ENCODE measurements around the gene LIPG.
A peak's percentile ranks its signal among the peaks of the same experiment; 100 is the strongest.
"Not testable (repeated sequence)": the region's sequence is repeated elsewhere in the genome, so short reads cannot be mapped to it uniquely, and the experiment has no call there.

Gene LIPG

GRCh38 chr18:49561289-49562193 lies at the start of gene LIPG:
LIPG (plus strand) TSS chr18:49562057; CDS start chr18:49562309, 252 bp downstream.
- DNase-seq (ENCODE audit: low read depth in 2 of 2), result peak in 1 of 2 donors; percentile 15

- DNase-seq (ENCODE audit: low read depth in 2 of 2), result not testable (repeated sequence)
These were observed 49.0 kb upstream of the LIPG start for GRCh38 chr18:49512876-49513275.

GRCh38 chr18:49514577-49514976 lies 47.3 kb upstream of the LIPG start:
- no peak for DNase-seq (ENCODE audit: low read depth in 2 of 2)

- not testable (repeated sequence) for DNase-seq (ENCODE audit: low read depth in 2 of 2)
These were observed 46.9 kb upstream of the LIPG start for GRCh38 chr18:49515003-49515402.

GRCh38 chr18:49515516-49515915 lies 46.3 kb upstream of the LIPG start:
- no peak for DNase-seq (ENCODE audit: low read depth in 2 of 2)

- no peak for DNase-seq (ENCODE audit: low read depth in 2 of 2)
These were observed 44.4 kb upstream of the LIPG start for GRCh38 chr18:49517483-49517882.

GRCh38 chr18:49519101-49519971 lies 42.5 kb upstream of the LIPG start:
- no peak for DNase-seq (ENCODE audit: low read depth in 2 of 2)

GRCh38 chr18:49520661-49521145 lies 41.2 kb upstream of the LIPG start:
- no peak for DNase-seq (ENCODE audit: low read depth in 2 of 2)

- DNase-seq (ENCODE audit: low read depth in 2 of 2), result no peak
These were observed 40.5 kb upstream of the LIPG start for GRCh38 chr18:49521216-49521835.

- not testable (repeated sequence) for DNase-seq (ENCODE audit: low read depth in 2 of 2)
These were observed 38.2 kb upstream of the LIPG start for GRCh38 chr18:49523580-49524093.

- no peak for DNase-seq (ENCODE audit: low read depth in 2 of 2)
These were observed 37.5 kb upstream of the LIPG start for GRCh38 chr18:49524349-49524748.

GRCh38 chr18:49524951-49525350 lies 36.9 kb upstream of the LIPG start:
- no peak for DNase-seq (ENCODE audit: low read depth in 2 of 2)

- DNase-seq (ENCODE audit: low read depth in 2 of 2), result no peak
These were observed 35.9 kb upstream of the LIPG start for GRCh38 chr18:49525981-49526380.

- DNase-seq (ENCODE audit: low read depth in 2 of 2), result no peak
These were observed 34.1 kb upstream of the LIPG start for GRCh38 chr18:49527631-49528327.

- DNase-seq (ENCODE audit: low read depth in 2 of 2), result no peak
These were observed 32.3 kb upstream of the LIPG start for GRCh38 chr18:49529596-49529995.

GRCh38 chr18:49531678-49532153 lies 30.1 kb upstream of the LIPG start:
- no peak for DNase-seq (ENCODE audit: low read depth in 2 of 2)

GRCh38 chr18:49534846-49535601 lies 26.8 kb upstream of the LIPG start:
- DNase-seq (ENCODE audit: low read depth in 2 of 2), result no peak

GRCh38 chr18:49537232-49537896 lies 24.5 kb upstream of the LIPG start:
- DNase-seq (ENCODE audit: low read depth in 2 of 2), result no peak

- no peak for DNase-seq (ENCODE audit: low read depth in 2 of 2)
These were observed 17.5 kb upstream of the LIPG start for GRCh38 chr18:49544362-49544761.

GRCh38 chr18:49546278-49546677 lies 15.6 kb upstream of the LIPG start:
- DNase-seq (ENCODE audit: low read depth in 2 of 2), result no peak
